ENCODE data around the gene GIMD1.
"Not testable (repeated sequence)": the region's sequence is repeated elsewhere in the genome, so short reads cannot be mapped to it uniquely, and the experiment has no call there.

The GIMD1 gene

GRCh38 chr4:106368678-106369077, at the start of gene GIMD1:
Gene GIMD1, minus strand, starts transcription at chr4:106368778. Its CDS starts 1,343 bp downstream, at chr4:106367435.
- DNase-seq = no peak

GRCh38 chr4:106414366-106414765, 45.8 kb upstream of the GIMD1 start:
- DNase-seq = no peak

- DNase-seq = no peak
Measured at GRCh38 chr4:106409901-106410889, 41.6 kb upstream of the GIMD1 start.

GRCh38 chr4:106408004-106408403, 39.4 kb upstream of the GIMD1 start:
- DNase-seq = not testable (repeated sequence)

GRCh38 chr4:106401157-106401556, 32.6 kb upstream of the GIMD1 start:
- no peak for DNase-seq

GRCh38 chr4:106398898-106399297, 30.3 kb upstream of the GIMD1 start:
- not testable (repeated sequence) for DNase-seq

GRCh38 chr4:106395582-106395981, 27.0 kb upstream of the GIMD1 start:
- DNase-seq = no peak

GRCh38 chr4:106385853-106386393, 17.3 kb upstream of the GIMD1 start:
- no peak for DNase-seq

- DNase-seq = no peak
Measured at GRCh38 chr4:106384878-106385277, 16.3 kb upstream of the GIMD1 start.

GRCh38 chr4:106380179-106380578, 11.6 kb upstream of the GIMD1 start:
- DNase-seq = no peak

GRCh38 chr4:106373026-106373425, 4.4 kb upstream of the GIMD1 start:
- DNase-seq = no peak

GRCh38 chr4:106371161-106371560, 2.6 kb upstream of the GIMD1 start:
- no peak for DNase-seq

GRCh38 chr4:106370214-106370613, 1.6 kb upstream of the GIMD1 start:
- no peak for DNase-seq

GRCh38 chr4:106369456-106370060, 980 bp upstream of the GIMD1 start:
- peak; percentile 61 to 71 (median 65) for DNase-seq

GRCh38 chr4:106367072-106367471, 1.5 kb downstream of the GIMD1 start:
- no peak for DNase-seq

GRCh38 chr4:106366026-106366425, 2.6 kb downstream of the GIMD1 start:
- peak in 1 of 3 donors; percentile 7 for DNase-seq

- DNase-seq = peak; percentile 64 to 91 (median 90)
Measured at GRCh38 chr4:106365613-106366012, 3.0 kb downstream of the GIMD1 start.

- no peak for DNase-seq
Measured at GRCh38 chr4:106364282-106364681, 4.3 kb downstream of the GIMD1 start.

GRCh38 chr4:106362086-106362825, 6.3 kb downstream of the GIMD1 start:
- DNase-seq = no peak

- peak; percentile 3 to 64 (median 47) for DNase-seq
Measured at GRCh38 chr4:106358899-106359298, 9.7 kb downstream of the GIMD1 start.

GRCh38 chr4:106355193-106355592, 13.4 kb downstream of the GIMD1 start:
- DNase-seq = no peak

- DNase-seq = no peak
Measured at GRCh38 chr4:106353786-106354185, 14.8 kb downstream of the GIMD1 start.

- DNase-seq = no peak
Measured at GRCh38 chr4:106351016-106351415, 17.6 kb downstream of the GIMD1 start.
